ENCODE measurements around the gene RALGPS1.

DNA sequence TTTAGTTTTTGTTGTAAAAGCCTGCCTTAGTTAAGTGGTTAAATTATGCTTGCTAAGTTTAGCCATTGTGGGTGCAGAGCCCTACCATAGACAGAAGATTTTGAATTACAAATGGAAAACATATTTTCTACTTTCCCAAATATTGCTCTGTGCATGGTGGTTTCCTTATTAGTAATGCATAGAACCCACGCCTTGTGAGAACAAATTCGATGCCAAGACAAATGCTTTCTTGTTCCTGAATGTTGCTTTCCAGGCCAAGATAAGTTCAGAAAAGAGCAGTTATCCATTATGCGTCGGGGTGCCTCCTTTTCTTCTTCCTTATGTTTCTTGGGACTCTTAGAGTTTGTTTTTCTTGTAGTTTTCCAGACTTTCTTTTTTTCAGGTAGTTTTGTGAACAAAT is 319.0 kb downstream of the RALGPS1 start:
- TF ChIP-seq NRF1 (IDR thresholded peaks at IDR 0.05; ENCODE audit: low read depth, low read length) = no peak
- TF ChIP-seq, protein P1, sequence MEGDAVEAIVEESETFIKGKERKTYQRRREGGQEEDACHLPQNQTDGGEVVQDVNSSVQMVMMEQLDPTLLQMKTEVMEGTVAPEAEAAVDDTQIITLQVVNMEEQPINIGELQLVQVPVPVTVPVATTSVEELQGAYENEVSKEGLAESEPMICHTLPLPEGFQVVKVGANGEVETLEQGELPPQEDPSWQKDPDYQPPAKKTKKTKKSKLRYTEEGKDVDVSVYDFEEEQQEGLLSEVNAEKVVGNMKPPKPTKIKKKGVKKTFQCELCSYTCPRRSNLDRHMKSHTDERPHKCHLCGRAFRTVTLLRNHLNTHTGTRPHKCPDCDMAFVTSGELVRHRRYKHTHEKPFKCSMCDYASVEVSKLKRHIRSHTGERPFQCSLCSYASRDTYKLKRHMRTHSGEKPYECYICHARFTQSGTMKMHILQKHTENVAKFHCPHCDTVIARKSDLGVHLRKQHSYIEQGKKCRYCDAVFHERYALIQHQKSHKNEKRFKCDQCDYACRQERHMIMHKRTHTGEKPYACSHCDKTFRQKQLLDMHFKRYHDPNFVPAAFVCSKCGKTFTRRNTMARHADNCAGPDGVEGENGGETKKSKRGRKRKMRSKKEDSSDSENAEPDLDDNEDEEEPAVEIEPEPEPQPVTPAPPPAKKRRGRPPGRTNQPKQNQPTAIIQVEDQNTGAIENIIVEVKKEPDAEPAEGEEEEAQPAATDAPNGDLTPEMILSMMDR (IDR thresholded peaks at IDR 0.05) = no peak
- TF ChIP-seq EP300 (IDR thresholded peaks at IDR 0.05; ENCODE audit: borderline replicate concordance in 1 of 2, low read depth in 1 of 2, low read length in 1 of 2) = no peak
- TF ChIP-seq, protein P2, sequence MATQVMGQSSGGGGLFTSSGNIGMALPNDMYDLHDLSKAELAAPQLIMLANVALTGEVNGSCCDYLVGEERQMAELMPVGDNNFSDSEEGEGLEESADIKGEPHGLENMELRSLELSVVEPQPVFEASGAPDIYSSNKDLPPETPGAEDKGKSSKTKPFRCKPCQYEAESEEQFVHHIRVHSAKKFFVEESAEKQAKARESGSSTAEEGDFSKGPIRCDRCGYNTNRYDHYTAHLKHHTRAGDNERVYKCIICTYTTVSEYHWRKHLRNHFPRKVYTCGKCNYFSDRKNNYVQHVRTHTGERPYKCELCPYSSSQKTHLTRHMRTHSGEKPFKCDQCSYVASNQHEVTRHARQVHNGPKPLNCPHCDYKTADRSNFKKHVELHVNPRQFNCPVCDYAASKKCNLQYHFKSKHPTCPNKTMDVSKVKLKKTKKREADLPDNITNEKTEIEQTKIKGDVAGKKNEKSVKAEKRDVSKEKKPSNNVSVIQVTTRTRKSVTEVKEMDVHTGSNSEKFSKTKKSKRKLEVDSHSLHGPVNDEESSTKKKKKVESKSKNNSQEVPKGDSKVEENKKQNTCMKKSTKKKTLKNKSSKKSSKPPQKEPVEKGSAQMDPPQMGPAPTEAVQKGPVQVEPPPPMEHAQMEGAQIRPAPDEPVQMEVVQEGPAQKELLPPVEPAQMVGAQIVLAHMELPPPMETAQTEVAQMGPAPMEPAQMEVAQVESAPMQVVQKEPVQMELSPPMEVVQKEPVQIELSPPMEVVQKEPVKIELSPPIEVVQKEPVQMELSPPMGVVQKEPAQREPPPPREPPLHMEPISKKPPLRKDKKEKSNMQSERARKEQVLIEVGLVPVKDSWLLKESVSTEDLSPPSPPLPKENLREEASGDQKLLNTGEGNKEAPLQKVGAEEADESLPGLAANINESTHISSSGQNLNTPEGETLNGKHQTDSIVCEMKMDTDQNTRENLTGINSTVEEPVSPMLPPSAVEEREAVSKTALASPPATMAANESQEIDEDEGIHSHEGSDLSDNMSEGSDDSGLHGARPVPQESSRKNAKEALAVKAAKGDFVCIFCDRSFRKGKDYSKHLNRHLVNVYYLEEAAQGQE (IDR thresholded peaks at IDR 0.05; ENCODE audit: low read depth, low read length) = no peak
- TF ChIP-seq EZH2phosphoT487 (IDR thresholded peaks at IDR 0.05; ENCODE audit: borderline replicate concordance, low read depth) = no peak
- TF ChIP-seq, protein P3, sequence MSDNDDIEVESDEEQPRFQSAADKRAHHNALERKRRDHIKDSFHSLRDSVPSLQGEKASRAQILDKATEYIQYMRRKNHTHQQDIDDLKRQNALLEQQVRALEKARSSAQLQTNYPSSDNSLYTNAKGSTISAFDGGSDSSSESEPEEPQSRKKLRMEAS (IDR thresholded peaks at IDR 0.05; ENCODE audit: low read depth) = no peak
- no peak for TF ChIP-seq SIN3A (IDR thresholded peaks at IDR 0.05; ENCODE audit: borderline replicate concordance, low read depth, low read length)
